ENCODE measurements around the gene VGF.
"Not testable (repeated sequence)": the region's sequence is repeated elsewhere in the genome, so short reads cannot be mapped to it uniquely, and the experiment has no call there.

Gene VGF

DNA sequence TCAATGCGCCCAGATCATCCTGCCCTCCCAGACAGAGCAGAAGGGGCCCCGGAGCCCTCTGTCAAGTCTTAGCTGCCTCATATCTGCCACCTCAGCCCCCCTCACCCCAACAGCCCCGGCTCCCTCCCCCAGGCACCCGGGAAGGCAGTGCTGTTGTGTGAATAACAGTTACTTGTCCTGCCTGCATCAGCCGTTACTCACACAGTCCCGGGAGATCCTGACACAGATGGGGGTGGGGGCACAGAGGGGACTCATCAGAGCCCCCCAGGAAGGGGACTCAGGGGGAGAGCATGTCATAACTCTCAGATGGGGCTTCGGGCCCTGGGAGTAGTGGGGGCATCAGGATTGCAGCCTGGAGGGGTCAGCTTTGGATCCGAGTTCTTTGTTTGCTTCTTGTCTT lies 50.9 kb downstream of the VGF start:
- no peak for DNase-seq

DNA sequence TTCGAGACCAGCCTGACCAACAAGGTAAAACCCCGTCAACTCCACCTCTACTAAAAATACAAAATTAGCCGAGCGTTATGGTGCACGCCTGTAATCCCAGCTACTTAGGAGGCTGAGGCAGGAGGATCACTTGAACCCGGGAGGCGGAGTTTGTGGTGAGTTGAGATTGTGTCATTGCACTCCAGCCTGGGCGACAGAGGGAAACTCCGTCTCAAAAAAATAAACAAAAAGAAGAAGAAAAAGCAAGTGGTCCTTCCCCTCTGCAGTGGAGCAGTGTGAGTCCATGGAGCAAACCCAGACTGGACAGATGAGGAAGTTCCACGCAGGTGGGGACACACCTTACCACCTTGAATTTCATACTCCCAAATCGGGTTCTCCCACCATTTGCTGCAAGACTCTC lies 51.5 kb downstream of the VGF start:
- DNase-seq = no peak

DNA sequence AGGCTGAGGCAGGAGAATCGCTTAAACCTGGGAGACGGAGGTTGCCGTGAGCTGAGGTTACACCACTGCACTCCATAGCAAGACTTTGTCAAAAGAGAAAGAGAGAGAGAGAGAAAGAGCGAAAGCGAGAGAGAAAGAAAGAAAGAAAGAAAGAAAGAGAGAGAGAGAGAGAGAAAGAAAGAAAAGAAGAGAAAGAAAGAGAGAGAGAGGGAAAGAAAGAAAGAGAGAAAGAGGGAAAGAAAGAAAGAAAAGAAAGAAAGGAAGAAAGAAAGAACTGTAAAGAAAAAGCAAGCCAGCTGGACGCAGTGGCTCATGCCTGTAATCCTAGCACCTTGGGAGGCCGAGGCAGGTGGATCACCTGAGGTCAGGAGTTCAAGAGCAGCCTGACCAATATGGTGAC lies 52.2 kb downstream of the VGF start:
- DNase-seq = not testable (repeated sequence)

All from COR-L47 (cell line).